Measurements from ENCODE around the gene U2AF2.

Gene U2AF2

GRCh38 chr19:55648585-55649267, 6.1 kb upstream of the U2AF2 start:
- Histone ChIP-seq H3K4me3 (peak overlapping the region; percentile 74 to 79 (median 76)), H3K36me3 (peaks cover 19 to 60% (median 43%) of the 10 kb centered on the region in 11 experiments), H3K27ac (peak overlapping the region; percentile 85 to 93 (median 91); a peak in 21 of 22 replicates), H4K20me1 (peaks cover 0 to 36% (median 23%) of the 10 kb centered on the region in 11 experiments; a peak in 16 of 22 replicates), H3K27me3 (no peaks in the 10 kb centered on the region), H3K9me3 (replicated peaks in 1 of 11) (no peaks in the 10 kb centered on the region), H3K4me2 (peak overlapping the region; percentile 93 to 100 (median 98)), H3K9ac (peak overlapping the region; percentile 86 to 95 (median 88)), H3K4me1 (peaks cover 51 to 74% (median 60%) of the 10 kb centered on the region in 10 experiments)
- TF ChIP-seq Cebpa-rat (IDR thresholded peaks at IDR 0.05): no peak

- peak overlapping the region; percentile 74 to 79 (median 76) for H3K4me3 ChIP-seq
- peak overlapping the region; percentile 86 to 95 (median 88); a peak in 21 of 22 replicates for H3K9ac ChIP-seq
- H3K27ac ChIP-seq: peak overlapping the region; percentile 85 to 93 (median 91); a peak in 19 of 22 replicates
These were observed 5.3 kb upstream of the U2AF2 start for GRCh38 chr19:55649268-55650125.

GRCh38 chr19:55650126-55650557, 4.7 kb upstream of the U2AF2 start:
- peak overlapping the region in 8 of 11 experiments; percentile 28 to 100 (median 95); a peak in 10 of 22 replicates for H3K4me2 ChIP-seq
- H3K27ac ChIP-seq: peak overlapping the region in 1 of 11 experiments; percentile 90; a peak in 1 of 22 replicates
- peaks cover 41 to 63% (median 51%) of the 10 kb centered on the region in 10 experiments for H3K4me1 ChIP-seq
- peaks cover 10 to 52% (median 37%) of the 10 kb centered on the region in 11 experiments for H3K36me3 ChIP-seq
- peak overlapping the region in 2 of 11 experiments; percentile 2 to 24; a peak in 1 of 22 replicates for H3K9ac ChIP-seq
- H3K9me3 ChIP-seq (replicated peaks in 1 of 11): no peaks in the 10 kb centered on the region
- no peak overlapping the region for H3K4me3 ChIP-seq
- H4K20me1 ChIP-seq: peaks cover 0 to 26% (median 13%) of the 10 kb centered on the region in 11 experiments; a peak in 15 of 22 replicates
- no peak for TF ChIP-seq Cebpa-rat (IDR thresholded peaks at IDR 0.05)
- H3K27me3 ChIP-seq: no peaks in the 10 kb centered on the region

More at GRCh38 chr19:55649268-55650125, 5.3 kb upstream of the U2AF2 start:
- H3K4me2 ChIP-seq: peak overlapping the region; percentile 93 to 100 (median 98)
- peaks cover 17 to 58% (median 43%) of the 10 kb centered on the region in 11 experiments for H3K36me3 ChIP-seq
- peaks cover 48 to 70% (median 57%) of the 10 kb centered on the region in 10 experiments for H3K4me1 ChIP-seq
- H4K20me1 ChIP-seq: peaks cover 0 to 32% (median 20%) of the 10 kb centered on the region in 11 experiments; a peak in 16 of 22 replicates
- TF ChIP-seq Cebpa-rat (IDR thresholded peaks at IDR 0.05): no peak
- H3K27me3 ChIP-seq: no peaks in the 10 kb centered on the region
- no peaks in the 10 kb centered on the region for H3K9me3 ChIP-seq (replicated peaks in 1 of 11)

- no peak for TF ChIP-seq Cebpa-rat (IDR thresholded peaks at IDR 0.05)
- peak overlapping the region in 1 of 11 experiments; percentile 90; a peak in 1 of 22 replicates for H3K27ac ChIP-seq
- H3K4me2 ChIP-seq: peak overlapping the region in 6 of 11 experiments; percentile 28 to 100 (median 66); a peak in 5 of 22 replicates
- no peak overlapping the region for H3K4me3 ChIP-seq
- H3K9me3 ChIP-seq (replicated peaks in 1 of 11): no peaks in the 10 kb centered on the region
- peaks cover 1 to 24% (median 13%) of the 10 kb centered on the region in 11 experiments; a peak in 19 of 22 replicates for H4K20me1 ChIP-seq
- H3K27me3 ChIP-seq: no peaks in the 10 kb centered on the region
- peaks cover 5 to 46% (median 32%) of the 10 kb centered on the region in 11 experiments; a peak in 20 of 22 replicates for H3K36me3 ChIP-seq
- peak overlapping the region in 3 of 11 experiments; percentile 2 to 24 (median 18); a peak in 2 of 22 replicates for H3K9ac ChIP-seq
- peaks cover 35 to 58% (median 45%) of the 10 kb centered on the region in 10 experiments for H3K4me1 ChIP-seq
These were observed 4.1 kb upstream of the U2AF2 start for GRCh38 chr19:55650602-55651230.

- H3K4me1 ChIP-seq: peaks cover 30 to 53% (median 40%) of the 10 kb centered on the region in 10 experiments
- H3K27ac ChIP-seq: 0 out of 22 replicates have a peak overlapping the region, but pooled peaks of 1 of the 11 experiments have one; percentile 34
These were observed 3.6 kb upstream of the U2AF2 start for GRCh38 chr19:55651236-55651635.

GRCh38 chr19:55652311-55653128, 2.3 kb upstream of the U2AF2 start:
- peaks cover 28 to 52% (median 38%) of the 10 kb centered on the region in 10 experiments for H3K4me1 ChIP-seq
- H3K4me3 ChIP-seq: no peak overlapping the region; a peak in 2 of 20 replicates
- H3K27me3 ChIP-seq: no peaks in the 10 kb centered on the region
- no peak for TF ChIP-seq Cebpa-rat (IDR thresholded peaks at IDR 0.05)
- peak overlapping the region in 2 of 11 experiments; percentile 100; a peak in 4 of 22 replicates for H3K9ac ChIP-seq
- peak overlapping the region; percentile 41 to 67 (median 54); a peak in 15 of 22 replicates for H3K4me2 ChIP-seq
- peaks cover 18 to 46% (median 36%) of the 10 kb centered on the region in 11 experiments; a peak in 19 of 22 replicates for H3K36me3 ChIP-seq
- H4K20me1 ChIP-seq: peaks cover 18 to 24% (median 21%) of the 10 kb centered on the region in 11 experiments
- H3K9me3 ChIP-seq (replicated peaks in 1 of 11): no peaks in the 10 kb centered on the region
- peak overlapping the region in 4 of 11 experiments; percentile 32 to 100 (median 99); a peak in 7 of 22 replicates for H3K27ac ChIP-seq

More at GRCh38 chr19:55651236-55651635, 3.6 kb upstream of the U2AF2 start:
- Histone ChIP-seq H3K4me3 (no peak overlapping the region), H3K27me3 (no peaks in the 10 kb centered on the region), H3K4me2 (no peak overlapping the region), H4K20me1 (peaks cover 5 to 24% (median 18%) of the 10 kb centered on the region in 11 experiments; a peak in 19 of 22 replicates), H3K9ac (no peak overlapping the region; a peak in 2 of 22 replicates), H3K36me3 (peaks cover 6 to 43% (median 29%) of the 10 kb centered on the region in 11 experiments; a peak in 18 of 22 replicates), H3K9me3 (replicated peaks in 1 of 11) (no peaks in the 10 kb centered on the region)
- no peak for TF ChIP-seq Cebpa-rat (IDR thresholded peaks at IDR 0.05)

GRCh38 chr19:55653651-55654322, 1.0 kb upstream of the U2AF2 start:
- H3K4me3 ChIP-seq: peak overlapping the region; percentile 74 to 98 (median 85)
- H3K36me3 ChIP-seq: peaks cover 28 to 55% (median 39%) of the 10 kb centered on the region in 11 experiments; a peak in 21 of 22 replicates
- no peaks in the 10 kb centered on the region for H3K9me3 ChIP-seq (replicated peaks in 1 of 11)
- H3K27ac ChIP-seq: peak overlapping the region; percentile 98 to 100 (median 100)
- H3K9ac ChIP-seq: peak overlapping the region; percentile 96 to 100 (median 100)
- peak overlapping the region; percentile 41 to 67 (median 54) for H3K4me2 ChIP-seq
- no peaks in the 10 kb centered on the region for H3K27me3 ChIP-seq
- peaks cover 31 to 35% (median 34%) of the 10 kb centered on the region in 11 experiments for H4K20me1 ChIP-seq
- peaks cover 34 to 56% (median 44%) of the 10 kb centered on the region in 10 experiments for H3K4me1 ChIP-seq
- TF ChIP-seq Cebpa-rat (IDR thresholded peaks at IDR 0.05): no peak

All from BLaER1 treated with 17β-estradiol and CSF1 and Interleukin-3, amounts not matched to agents 10 nM and 100 nM (cell line).